HCT116 (cell line): ENCODE data around the gene HIGD2A.

Experiments
- ELF1 ChIP-seq: IDR thresholded peaks from 2 replicates; pipeline ENCODE4 v1.6.1; 2012; ENCODE audit warnings: low read depth, borderline replicate concordance
- EZH2 ChIP-seq: fragments of 200-600 bp; sonication (generic); IDR thresholded peaks from 2 replicates; pipeline ENCODE4 v1.6.1; 2017; ENCODE audit warnings: antibody characterized with exemption, mixed run types
- POLR2A ChIP-seq: IDR thresholded peaks from 2 replicates; pipeline ENCODE4 v1.7.0; 2011; ENCODE audit warnings: borderline replicate concordance; ENCODE audit not compliant: insufficient read depth, insufficient read length; ENCODE audit errors: extremely low read depth
- TF ChIP-seq, protein P1 (sequence below), 3 experiments: fragments of 200-600 bp in 1 of 3; sonication (generic) in 1 of 3; IDR thresholded peaks in 2 of 3; conservative IDR thresholded peaks in 1 of 3; 2 replicates each; pipeline ENCODE4 v1.5.1; 2012 to 2017; ENCODE audit warnings: low read depth in 2 of 3, low read length in 2 of 3, antibody characterized with exemption in 1 of 3, borderline replicate concordance in 1 of 3, control low read depth in 1 of 3, mild to moderate bottlenecking in 1 of 3, mixed read lengths in 1 of 3, mixed run types in 1 of 3, moderate library complexity in 1 of 3; ENCODE audit not compliant: insufficient read depth in 1 of 3

DNA sequence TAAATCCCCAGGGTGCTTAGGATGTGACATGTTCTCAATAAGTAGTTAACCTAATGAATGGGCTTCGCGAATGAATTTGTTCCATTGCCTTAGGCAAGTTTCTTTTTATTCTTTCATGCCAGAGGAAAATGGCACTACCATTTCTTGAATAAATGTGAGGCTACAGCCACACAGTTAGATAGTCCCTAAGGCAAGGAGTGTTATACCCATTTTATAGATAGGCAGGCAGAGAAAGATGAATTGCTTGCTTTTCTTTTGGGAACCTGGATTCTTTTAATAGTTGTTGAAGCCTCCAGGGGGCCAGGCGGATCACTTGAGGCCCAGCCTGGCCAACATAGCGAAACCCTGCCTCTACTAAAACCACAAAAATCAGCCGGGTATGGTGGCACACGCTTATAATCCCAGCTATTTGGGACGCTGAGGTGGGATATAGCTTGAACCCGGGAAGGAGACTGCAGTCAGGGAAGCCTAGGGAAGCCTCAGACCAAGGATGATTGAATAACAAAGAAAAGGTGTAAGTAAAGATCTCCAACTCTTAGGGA, 1.1 kb upstream of the HIGD2A start:
- TF ChIP-seq ELF1 (no peak), POLR2A (no peak), EZH2 (no peak)
- TF ChIP-seq, protein P1, sequence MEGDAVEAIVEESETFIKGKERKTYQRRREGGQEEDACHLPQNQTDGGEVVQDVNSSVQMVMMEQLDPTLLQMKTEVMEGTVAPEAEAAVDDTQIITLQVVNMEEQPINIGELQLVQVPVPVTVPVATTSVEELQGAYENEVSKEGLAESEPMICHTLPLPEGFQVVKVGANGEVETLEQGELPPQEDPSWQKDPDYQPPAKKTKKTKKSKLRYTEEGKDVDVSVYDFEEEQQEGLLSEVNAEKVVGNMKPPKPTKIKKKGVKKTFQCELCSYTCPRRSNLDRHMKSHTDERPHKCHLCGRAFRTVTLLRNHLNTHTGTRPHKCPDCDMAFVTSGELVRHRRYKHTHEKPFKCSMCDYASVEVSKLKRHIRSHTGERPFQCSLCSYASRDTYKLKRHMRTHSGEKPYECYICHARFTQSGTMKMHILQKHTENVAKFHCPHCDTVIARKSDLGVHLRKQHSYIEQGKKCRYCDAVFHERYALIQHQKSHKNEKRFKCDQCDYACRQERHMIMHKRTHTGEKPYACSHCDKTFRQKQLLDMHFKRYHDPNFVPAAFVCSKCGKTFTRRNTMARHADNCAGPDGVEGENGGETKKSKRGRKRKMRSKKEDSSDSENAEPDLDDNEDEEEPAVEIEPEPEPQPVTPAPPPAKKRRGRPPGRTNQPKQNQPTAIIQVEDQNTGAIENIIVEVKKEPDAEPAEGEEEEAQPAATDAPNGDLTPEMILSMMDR (IDR thresholded peaks at IDR 0.05 in 2 of 3, conservative IDR thresholded peaks at IDR 0.05 in 1 of 3; ENCODE audit: borderline replicate concordance in 1 of 3, insufficient read depth in 1 of 3, low read depth in 2 of 3, low read length in 2 of 3): no peak
